ENCODE results near the gene LAMC1.

DNA sequence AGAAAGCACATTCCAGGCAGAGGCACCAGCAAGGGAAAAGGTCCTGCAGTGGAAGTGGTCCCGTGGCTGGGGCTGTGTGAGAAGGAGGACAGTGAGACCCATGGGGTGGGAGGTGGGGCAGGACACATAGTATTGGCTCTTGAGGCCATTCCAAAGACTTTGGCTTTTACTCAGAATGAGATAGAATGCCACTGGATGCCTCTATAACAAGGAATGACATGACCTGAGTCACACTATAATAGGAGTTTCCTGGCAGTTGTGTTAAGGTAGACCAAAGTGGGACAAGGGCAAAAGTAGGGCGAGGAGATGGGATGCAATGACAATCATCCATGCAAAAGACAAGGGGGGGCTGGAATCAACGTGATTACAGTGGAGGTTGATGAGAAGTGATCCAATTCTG is 138.2 kb downstream of the LAMC1 start:
- TF ChIP-seq POLR2A (IDR thresholded peaks at IDR 0.05; ENCODE audit: low read depth): no peak
- TF ChIP-seq, protein P1, sequence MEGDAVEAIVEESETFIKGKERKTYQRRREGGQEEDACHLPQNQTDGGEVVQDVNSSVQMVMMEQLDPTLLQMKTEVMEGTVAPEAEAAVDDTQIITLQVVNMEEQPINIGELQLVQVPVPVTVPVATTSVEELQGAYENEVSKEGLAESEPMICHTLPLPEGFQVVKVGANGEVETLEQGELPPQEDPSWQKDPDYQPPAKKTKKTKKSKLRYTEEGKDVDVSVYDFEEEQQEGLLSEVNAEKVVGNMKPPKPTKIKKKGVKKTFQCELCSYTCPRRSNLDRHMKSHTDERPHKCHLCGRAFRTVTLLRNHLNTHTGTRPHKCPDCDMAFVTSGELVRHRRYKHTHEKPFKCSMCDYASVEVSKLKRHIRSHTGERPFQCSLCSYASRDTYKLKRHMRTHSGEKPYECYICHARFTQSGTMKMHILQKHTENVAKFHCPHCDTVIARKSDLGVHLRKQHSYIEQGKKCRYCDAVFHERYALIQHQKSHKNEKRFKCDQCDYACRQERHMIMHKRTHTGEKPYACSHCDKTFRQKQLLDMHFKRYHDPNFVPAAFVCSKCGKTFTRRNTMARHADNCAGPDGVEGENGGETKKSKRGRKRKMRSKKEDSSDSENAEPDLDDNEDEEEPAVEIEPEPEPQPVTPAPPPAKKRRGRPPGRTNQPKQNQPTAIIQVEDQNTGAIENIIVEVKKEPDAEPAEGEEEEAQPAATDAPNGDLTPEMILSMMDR (IDR thresholded peaks at IDR 0.05): no peak
